HepG2 (cell line): ENCODE data around the gene RFC1. TPM values are rescaled to one million over a fixed set of nuclear protein-coding genes. Genes with fewer than 3 reads are reported as not detected.

Experiments used
- AKAP8 ChIP-seq: sonication (generic); formaldehyde crosslinking; IDR thresholded peaks from 2 replicates; pipeline ENCODE4 v1.5.1; 2020; ENCODE audit warnings: mild to moderate bottlenecking, missing genetic modification reagents
- BCL6 ChIP-seq: IDR thresholded peaks from 2 replicates; pipeline ENCODE4 v1.6.1; 2016; ENCODE audit warnings: missing genetic modification reagents, missing compliant biosample characterization
- CAMTA2 ChIP-seq: sonication (generic); formaldehyde crosslinking; IDR thresholded peaks from 2 replicates; pipeline ENCODE4 v1.4.0; 2020; ENCODE audit warnings: mild to moderate bottlenecking, missing genetic modification reagents, borderline replicate concordance
- FOXA1 ChIP-seq, 2 experiments: fragments of 450-650 bp in 1 of 2; sonication (generic) in 1 of 2; formaldehyde crosslinking in 1 of 2; IDR thresholded peaks; 2 replicates each; pipeline versions ENCODE4 v1.4.0 to v1.6.1; 2016 to 2020; ENCODE audit warnings: missing genetic modification reagents in 1 of 2
- FOXP1 ChIP-seq, 2 experiments: fragments of 450-650 bp in 1 of 2; IDR thresholded peaks; 2 replicates each; pipeline ENCODE4 v1.6.1; 2017 to 2018; ENCODE audit warnings: antibody characterized with exemption in 1 of 2
- GATAD2A ChIP-seq: IDR thresholded peaks from 2 replicates; pipeline ENCODE4 v1.6.1; 2016
- GLI4 ChIP-seq: sonication (generic); formaldehyde crosslinking; IDR thresholded peaks from 2 replicates; pipeline ENCODE4 v1.5.1; 2020; ENCODE audit warnings: missing genetic modification reagents, mild to moderate bottlenecking, moderate library complexity, borderline replicate concordance
- MAZ ChIP-seq, 2 experiments: sonication (generic) in 1 of 2; formaldehyde crosslinking in 1 of 2; IDR thresholded peaks; 2 replicates each; pipeline versions ENCODE4 v1.5.0 to v1.6.1; 2012 to 2020; ENCODE audit warnings: low read depth in 2 of 2, mild to moderate bottlenecking in 2 of 2, borderline replicate concordance in 1 of 2, improper control_type of control experiment in 1 of 2, low read length in 1 of 2, missing genetic modification reagents in 1 of 2, moderate library complexity in 1 of 2
- NRL ChIP-seq: sonication (generic); formaldehyde crosslinking; IDR thresholded peaks from 2 replicates; pipeline ENCODE4 v1.5.0; 2020; ENCODE audit warnings: missing genetic modification reagents, mild to moderate bottlenecking, moderate library complexity, borderline replicate concordance
- PHF21A ChIP-seq: sonication (generic); formaldehyde crosslinking; IDR thresholded peaks from 2 replicates; pipeline ENCODE4 v1.5.0; 2020; ENCODE audit warnings: mild to moderate bottlenecking, missing genetic modification reagents
- RBM22 ChIP-seq: fragments of 200-400 bp; formaldehyde crosslinking; optimal IDR thresholded peaks from 2 replicates; pipeline ENCODE3; 2017; ENCODE audit warnings: mild to moderate bottlenecking, low read length, moderate library complexity
- SMC3 ChIP-seq: IDR thresholded peaks from 2 replicates; pipeline ENCODE4 v1.6.1; 2011; ENCODE audit warnings: low read length, improper control_type of control experiment
- TAF15 ChIP-seq: fragments of 200-400 bp; formaldehyde crosslinking; IDR thresholded peaks from one replicate; pipeline ENCODE4 v1.6.1; 2018; ENCODE audit warnings: mild to moderate bottlenecking, low read depth, low read length; ENCODE audit not compliant: poor library complexity, severe bottlenecking
- TBX3 ChIP-seq: fragments of 450-650 bp; IDR thresholded peaks from 2 replicates; pipeline ENCODE4 v1.6.1; 2017; ENCODE audit warnings: antibody characterized with exemption, mild to moderate bottlenecking, inconsistent platforms, borderline replicate concordance
- TSC22D2 ChIP-seq: sonication (generic); formaldehyde crosslinking; IDR thresholded peaks from 2 replicates; pipeline ENCODE4 v1.5.1; 2020; ENCODE audit warnings: missing genetic modification reagents, mild to moderate bottlenecking, borderline replicate concordance
- ZMYM2 ChIP-seq: sonication (generic); formaldehyde crosslinking; IDR thresholded peaks from 2 replicates; pipeline ENCODE4 v1.8.0; 2022; ENCODE audit warnings: mild to moderate bottlenecking, missing genetic modification reagents
- ZNF24 ChIP-seq: fragments of 450-650 bp; IDR thresholded peaks from 2 replicates; pipeline ENCODE4 v1.6.1; 2017; ENCODE audit warnings: antibody characterized with exemption, mild to moderate bottlenecking
- ZNF570 ChIP-seq: sonication (generic); formaldehyde crosslinking; IDR thresholded peaks from 2 replicates; pipeline ENCODE4 v1.4.0; 2020; ENCODE audit warnings: mild to moderate bottlenecking, missing genetic modification reagents, borderline replicate concordance
- ZNF703 ChIP-seq: sonication (generic); formaldehyde crosslinking; IDR thresholded peaks from 2 replicates; pipeline ENCODE4 v1.5.1; 2020; ENCODE audit warnings: missing genetic modification reagents, mild to moderate bottlenecking, moderate library complexity, borderline replicate concordance
- ZNF790 ChIP-seq: sonication (generic); formaldehyde crosslinking; IDR thresholded peaks from 2 replicates; pipeline ENCODE4 v1.8.0; 2022; ENCODE audit warnings: missing genetic modification reagents, mild to moderate bottlenecking, borderline replicate concordance
- ZNF816 ChIP-seq: sonication (generic); formaldehyde crosslinking; IDR thresholded peaks from 2 replicates; pipeline ENCODE4 v1.8.0; 2022; ENCODE audit warnings: missing genetic modification reagents, mild to moderate bottlenecking, borderline replicate concordance
- ZNF839 ChIP-seq: sonication (generic); formaldehyde crosslinking; IDR thresholded peaks from 2 replicates; pipeline ENCODE4 v1.4.0; 2020; ENCODE audit warnings: missing genetic modification reagents, mild to moderate bottlenecking, borderline replicate concordance
- ZSCAN31 ChIP-seq: sonication (generic); formaldehyde crosslinking; IDR thresholded peaks from 2 replicates; pipeline ENCODE4 v1.5.0; 2020; ENCODE audit warnings: low read depth, mild to moderate bottlenecking, missing genetic modification reagents
- polyA plus RNA-seq, 8 experiments: library from polyadenylated mRNA; depleted of rRNA in 3 of 8; stranded (reverse) in 7 of 8; unstranded in 1 of 8; fragments of >200 nt; fragmentation: Illumina TruSeq in 4 of 8; extraction: Trizol in 4 of 8; gene quantifications; 2 replicates each; pipeline versions ENCODE4 v1.2.1 to v1.2.3, GENCODE V29; 2011 to 2016; ENCODE audit warnings: low read depth in 4 of 8, missing spikeins in 1 of 8, mixed read lengths in 1 of 8; ENCODE audit not compliant: insufficient read depth in 1 of 8
- total RNA-seq, 5 experiments: library from RNA; depleted of rRNA; stranded (reverse); fragments of >200 nt; fragmentation: Illumina TruSeq; extraction: Trizol; gene quantifications; 2 replicates each; pipeline ENCODE4 v1.2.3, GENCODE V29; 2016; ENCODE audit warnings: low read depth in 1 of 5
- TF ChIP-seq, protein P1 (sequence below): sonication (generic); formaldehyde crosslinking; IDR thresholded peaks from 2 replicates; pipeline ENCODE4 v1.4.0; 2020; ENCODE audit warnings: low read depth, mild to moderate bottlenecking, missing genetic modification reagents
- TF ChIP-seq, protein P2 (sequence below): sonication (generic); formaldehyde crosslinking; conservative IDR thresholded peaks from 2 replicates; pipeline ENCODE4 v1.8.0; 2022; ENCODE audit warnings: mild to moderate bottlenecking, moderate library complexity, missing genetic modification reagents

RFC1 gene
- total and polyA plus RNA-seq, 2 of the 13 experiments (the other 11 are each of a cell fraction or from before 2014, with no cell fraction given): 15.9 to 78.8 TPM

DNA sequence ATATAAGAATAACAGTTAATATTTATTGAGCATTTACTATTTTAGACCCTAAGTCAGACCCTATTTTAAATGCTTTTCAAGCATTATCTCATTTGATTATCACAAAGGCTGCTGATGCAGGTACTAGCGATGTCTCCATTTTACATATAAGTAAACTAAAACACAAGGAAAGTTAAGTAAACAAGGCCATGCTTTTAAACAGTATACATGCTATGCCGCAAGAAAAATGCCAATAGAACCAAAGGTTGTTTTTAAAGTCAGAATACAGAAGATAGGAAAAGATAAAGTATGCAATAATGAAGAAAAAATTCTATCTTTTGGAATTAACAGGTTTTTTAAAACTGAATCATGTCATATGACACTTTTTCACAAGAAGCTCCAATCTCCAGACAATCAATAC is 26.2 kb downstream of the RFC1 start (continued):
- TF ChIP-seq ZMYM2 (CRISPR knock-in tag) (no peak), NRL (CRISPR knock-in tag) (no peak), ZNF816 (CRISPR knock-in tag) (no peak), ZNF839 (CRISPR knock-in tag) (no peak), TSC22D2 (CRISPR knock-in tag) (no peak), TBX3 (no peak), GATAD2A (peak; percentile 43; the same call in 1 of the 2 replicates), CAMTA2 (CRISPR knock-in tag) (no peak), GLI4 (CRISPR knock-in tag) (no peak), BCL6 (no peak), RBM22 (no peak), ZNF790 (CRISPR knock-in tag) (no peak), PHF21A (CRISPR knock-in tag) (no peak), ZNF24 (no peak), FOXA1 (IDR thresholded peaks at IDR 0.05) (no peak), FOXA1 (CRISPR knock-in tag; IDR thresholded peaks at IDR 0.05) (peak; percentile 53; the same call in 1 of the 2 replicates), MAZ (IDR thresholded peaks at IDR 0.05; ENCODE audit: borderline replicate concordance, low read depth, low read length) (no peak), MAZ (CRISPR knock-in tag; IDR thresholded peaks at IDR 0.05; ENCODE audit: low read depth) (no peak), ZNF570 (CRISPR knock-in tag) (no peak), ZSCAN31 (CRISPR knock-in tag) (no peak), AKAP8 (CRISPR knock-in tag) (no peak), ZNF703 (CRISPR knock-in tag) (no peak), FOXP1 (IDR thresholded peaks at IDR 0.05) (no peak), FOXP1 (CRISPR knock-in tag; IDR thresholded peaks at IDR 0.05) (peak; percentile 22; the same call in 1 of the 2 replicates), TAF15 (no peak), SMC3 (no peak)
- TF ChIP-seq, protein P1, sequence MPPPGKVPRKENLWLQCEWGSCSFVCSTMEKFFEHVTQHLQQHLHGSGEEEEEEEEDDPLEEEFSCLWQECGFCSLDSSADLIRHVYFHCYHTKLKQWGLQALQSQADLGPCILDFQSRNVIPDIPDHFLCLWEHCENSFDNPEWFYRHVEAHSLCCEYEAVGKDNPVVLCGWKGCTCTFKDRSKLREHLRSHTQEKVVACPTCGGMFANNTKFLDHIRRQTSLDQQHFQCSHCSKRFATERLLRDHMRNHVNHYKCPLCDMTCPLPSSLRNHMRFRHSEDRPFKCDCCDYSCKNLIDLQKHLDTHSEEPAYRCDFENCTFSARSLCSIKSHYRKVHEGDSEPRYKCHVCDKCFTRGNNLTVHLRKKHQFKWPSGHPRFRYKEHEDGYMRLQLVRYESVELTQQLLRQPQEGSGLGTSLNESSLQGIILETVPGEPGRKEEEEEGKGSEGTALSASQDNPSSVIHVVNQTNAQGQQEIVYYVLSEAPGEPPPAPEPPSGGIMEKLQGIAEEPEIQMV (CRISPR knock-in tag): no peak
- TF ChIP-seq, protein P2, sequence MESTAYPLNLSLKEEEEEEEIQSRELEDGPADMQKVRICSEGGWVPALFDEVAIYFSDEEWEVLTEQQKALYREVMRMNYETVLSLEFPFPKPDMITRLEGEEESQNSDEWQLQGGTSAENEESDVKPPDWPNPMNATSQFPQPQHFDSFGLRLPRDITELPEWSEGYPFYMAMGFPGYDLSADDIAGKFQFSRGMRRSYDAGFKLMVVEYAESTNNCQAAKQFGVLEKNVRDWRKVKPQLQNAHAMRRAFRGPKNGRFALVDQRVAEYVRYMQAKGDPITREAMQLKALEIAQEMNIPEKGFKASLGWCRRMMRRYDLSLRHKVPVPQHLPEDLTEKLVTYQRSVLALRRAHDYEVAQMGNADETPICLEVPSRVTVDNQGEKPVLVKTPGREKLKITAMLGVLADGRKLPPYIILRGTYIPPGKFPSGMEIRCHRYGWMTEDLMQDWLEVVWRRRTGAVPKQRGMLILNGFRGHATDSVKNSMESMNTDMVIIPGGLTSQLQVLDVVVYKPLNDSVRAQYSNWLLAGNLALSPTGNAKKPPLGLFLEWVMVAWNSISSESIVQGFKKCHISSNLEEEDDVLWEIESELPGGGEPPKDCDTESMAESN (CRISPR knock-in tag): no peak
